ENCODE measurements around the gene SLC6A19.

The SLC6A19 gene

GRCh38 chr5:1218351-1219080 lies 17.1 kb downstream of the SLC6A19 start:
- TF ChIP-seq CTCF (conservative IDR thresholded peaks at IDR 0.05; ENCODE audit: low read depth, low read length): no peak
- H3K4me2 ChIP-seq: no peak overlapping the region
- no peak overlapping the region for H3K4me3 ChIP-seq (IDR thresholded peaks at IDR 0.05; ENCODE audit: insufficient read depth, low read depth, low read length)
- no peaks in the 10 kb centered on the region for H3K79me2 ChIP-seq (ENCODE audit: insufficient read depth, low read depth)
- no peak overlapping the region for H2AFZ ChIP-seq (ENCODE audit: low read depth)
- no peaks in the 10 kb centered on the region for H3K4me1 ChIP-seq (ENCODE audit: low read depth, poor library complexity, severe bottlenecking)
- H4K20me1 ChIP-seq (ENCODE audit: insufficient read depth): no peaks in the 10 kb centered on the region
- H3K9ac ChIP-seq: no peak overlapping the region
- H3K27me3 ChIP-seq (ENCODE audit: insufficient read depth, low read depth): peaks cover 13% of the 10 kb centered on the region; the same call in 1 of the 2 replicates
- H3K27ac ChIP-seq: no peak overlapping the region
- no peaks in the 10 kb centered on the region for H3K36me3 ChIP-seq (ENCODE audit: insufficient read depth)

DNA sequence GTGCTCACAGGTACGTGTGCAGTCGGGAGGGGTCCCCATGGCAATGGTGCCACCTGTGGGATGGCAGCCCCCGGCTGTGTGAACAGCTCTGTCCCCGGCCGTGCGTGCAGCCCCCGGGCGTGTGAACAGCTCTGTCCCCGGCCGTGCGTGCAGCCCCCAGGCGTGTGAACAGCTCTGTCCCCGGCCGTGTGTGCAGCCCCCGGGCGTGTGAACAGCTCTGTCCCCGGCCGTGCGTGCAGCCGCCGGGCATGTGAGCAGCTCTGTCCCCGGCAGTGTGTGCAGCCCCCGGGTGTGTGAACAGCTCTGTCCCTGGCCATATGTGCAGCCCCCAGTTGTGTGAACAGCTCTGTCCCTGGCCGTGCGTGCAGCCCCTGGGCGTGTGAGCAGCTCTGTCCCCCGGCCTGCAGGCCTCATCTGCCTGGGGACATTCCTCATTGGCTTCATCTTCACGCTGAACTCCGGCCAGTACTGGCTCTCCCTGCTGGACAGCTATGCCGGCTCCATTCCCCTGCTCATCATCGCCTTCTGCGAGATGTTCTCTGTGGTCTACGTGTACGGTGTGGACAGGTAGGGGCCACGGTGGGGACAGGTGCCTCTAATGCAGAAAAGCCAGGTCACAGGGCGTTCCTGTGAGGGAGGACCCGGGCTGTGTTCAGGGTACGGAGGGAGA lies 17.8 kb downstream of the SLC6A19 start:
- H3K4me1 ChIP-seq (ENCODE audit: low read depth, poor library complexity, severe bottlenecking): no peaks in the 10 kb centered on the region
- no peak overlapping the region for H3K4me2 ChIP-seq
- no peak overlapping the region for H3K9ac ChIP-seq
- no peaks in the 10 kb centered on the region for H4K20me1 ChIP-seq (ENCODE audit: insufficient read depth)
- no peaks in the 10 kb centered on the region for H3K36me3 ChIP-seq (ENCODE audit: insufficient read depth)
- no peaks in the 10 kb centered on the region for H3K79me2 ChIP-seq (ENCODE audit: insufficient read depth, low read depth)
- H3K27me3 ChIP-seq (ENCODE audit: insufficient read depth, low read depth): peaks cover 13% of the 10 kb centered on the region; the same call in 1 of the 2 replicates
- H3K4me3 ChIP-seq (IDR thresholded peaks at IDR 0.05; ENCODE audit: insufficient read depth, low read depth, low read length): no peak overlapping the region
- H2AFZ ChIP-seq (ENCODE audit: low read depth): no peak overlapping the region
- TF ChIP-seq CTCF (conservative IDR thresholded peaks at IDR 0.05; ENCODE audit: low read depth, low read length): no peak
- H3K27ac ChIP-seq: no peak overlapping the region

- no peaks in the 10 kb centered on the region for H3K4me1 ChIP-seq (ENCODE audit: low read depth, poor library complexity, severe bottlenecking)
- no peak overlapping the region for H2AFZ ChIP-seq (ENCODE audit: low read depth)
- H3K36me3 ChIP-seq (ENCODE audit: insufficient read depth): no peaks in the 10 kb centered on the region
- no peaks in the 10 kb centered on the region for H3K79me2 ChIP-seq (ENCODE audit: insufficient read depth, low read depth)
- no peaks in the 10 kb centered on the region for H4K20me1 ChIP-seq (ENCODE audit: insufficient read depth)
- TF ChIP-seq CTCF (conservative IDR thresholded peaks at IDR 0.05; ENCODE audit: low read depth, low read length): no peak
- no peak overlapping the region for H3K4me3 ChIP-seq (IDR thresholded peaks at IDR 0.05; ENCODE audit: insufficient read depth, low read depth, low read length)
- peaks cover 13% of the 10 kb centered on the region; the same call in 1 of the 2 replicates for H3K27me3 ChIP-seq (ENCODE audit: insufficient read depth, low read depth)
- H3K4me2 ChIP-seq: no peak overlapping the region
- H3K27ac ChIP-seq: no peak overlapping the region
- no peak overlapping the region for H3K9ac ChIP-seq
Measured at GRCh38 chr5:1219768-1220100, 18.3 kb downstream of the SLC6A19 start.

DNA sequence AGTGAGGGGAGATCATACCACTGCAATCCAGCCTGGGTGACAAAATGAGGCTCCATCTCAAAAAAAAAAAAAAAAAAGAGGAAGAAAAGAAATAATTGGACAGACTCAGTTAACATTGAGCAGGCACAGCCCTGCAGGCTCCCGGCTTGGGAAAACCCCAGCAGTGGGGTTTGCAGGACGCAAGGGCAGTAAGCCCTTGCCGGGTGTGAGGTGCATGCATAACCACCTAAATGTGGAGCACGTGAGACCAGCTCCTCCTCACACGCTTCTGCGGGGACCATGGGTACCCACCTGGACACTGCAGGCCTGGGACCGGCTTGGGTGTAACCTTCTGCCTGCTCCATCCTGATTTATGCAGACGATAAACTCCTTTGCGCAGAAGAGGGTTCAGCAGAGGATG lies 19.0 kb downstream of the SLC6A19 start:
- Histone ChIP-seq H4K20me1 (ENCODE audit: insufficient read depth) (no peaks in the 10 kb centered on the region), H3K27me3 (ENCODE audit: insufficient read depth, low read depth) (peaks cover 13% of the 10 kb centered on the region; the same call in 1 of the 2 replicates), H3K9ac (no peak overlapping the region), H3K4me1 (ENCODE audit: low read depth, poor library complexity, severe bottlenecking) (no peaks in the 10 kb centered on the region), H2AFZ (ENCODE audit: low read depth) (no peak overlapping the region), H3K4me3 (IDR thresholded peaks at IDR 0.05; ENCODE audit: insufficient read depth, low read depth, low read length) (no peak overlapping the region), H3K4me2 (no peak overlapping the region), H3K36me3 (ENCODE audit: insufficient read depth) (no peaks in the 10 kb centered on the region), H3K27ac (no peak overlapping the region), H3K79me2 (ENCODE audit: insufficient read depth, low read depth) (no peaks in the 10 kb centered on the region)
- no peak for TF ChIP-seq CTCF (conservative IDR thresholded peaks at IDR 0.05; ENCODE audit: low read depth, low read length)

Data from KMS-11 (cell line).